NCI-H187 treated with DMSO at 0.1 percent for 48 hours (cell line): ENCODE results near the gene CHID1.

Source experiments
- DNase-seq: peaks from one replicate; lab custom pipeline; 2025; lab: John Stamatoyannopoulos, UW

The CHID1 gene

GRCh38 chr11:933142-933851, 22.7 kb upstream of the CHID1 start:
- no peak for DNase-seq

- DNase-seq = no peak
These were observed 21.8 kb upstream of the CHID1 start for GRCh38 chr11:932435-932834.

GRCh38 chr11:931385-931784, 20.8 kb upstream of the CHID1 start:
- DNase-seq = no peak

GRCh38 chr11:929405-929804, 18.8 kb upstream of the CHID1 start:
- DNase-seq = no peak

- no peak for DNase-seq
These were observed 18.2 kb upstream of the CHID1 start for GRCh38 chr11:928786-929185.

GRCh38 chr11:927871-928270, 17.3 kb upstream of the CHID1 start:
- DNase-seq = no peak

GRCh38 chr11:926341-926916, 15.8 kb upstream of the CHID1 start:
- no peak for DNase-seq

GRCh38 chr11:925496-926301, 15.1 kb upstream of the CHID1 start, which contains the start of gene AP2A2:
TSS of gene AP2A2 (plus strand) at chr11:925870. CDS start at chr11:926022, 152 bp downstream.
- no peak for DNase-seq

- no peak for DNase-seq
These were observed 14.5 kb upstream of the CHID1 start for GRCh38 chr11:925158-925495.

- no peak for DNase-seq
These were observed 14.0 kb upstream of the CHID1 start for GRCh38 chr11:924406-925157.

GRCh38 chr11:923691-924405, 13.2 kb upstream of the CHID1 start:
- DNase-seq = no peak

- no peak for DNase-seq
These were observed 11.5 kb upstream of the CHID1 start for GRCh38 chr11:921921-922678.

- DNase-seq = no peak
These were observed 6.8 kb upstream of the CHID1 start for GRCh38 chr11:917426-917825.

GRCh38 chr11:914747-915501, 4.3 kb upstream of the CHID1 start:
- no peak for DNase-seq

GRCh38 chr11:914204-914603, 3.6 kb upstream of the CHID1 start:
- DNase-seq = no peak

- DNase-seq = no peak
These were observed 2.4 kb upstream of the CHID1 start for GRCh38 chr11:913043-913442.

GRCh38 chr11:912266-912665, 1.7 kb upstream of the CHID1 start:
- no peak for DNase-seq

- no peak for DNase-seq
These were observed 1.2 kb upstream of the CHID1 start for GRCh38 chr11:911890-912219.

- no peak for DNase-seq
These were observed 650 bp upstream of the CHID1 start for GRCh38 chr11:911031-911889.
